SU-DHL-6 (cell line): ENCODE results near the gene NELL2.

Source experiments
- H2AFZ ChIP-seq: fragments of 200-600 bp; sonication (generic); 2 replicates; pipeline ENCODE4 v1.6.1; 2014; ENCODE audit warnings: low read depth, mild to moderate bottlenecking, moderate library complexity, mixed read lengths, antibody characterized with exemption, low read length; ENCODE audit not compliant: severe bottlenecking
- H3F3A ChIP-seq: fragments of 200-600 bp; shearing (Covaris generic); 2 replicates; pipeline ENCODE4 v1.6.0; 2016; ENCODE audit warnings: antibody characterized with exemption, mild to moderate bottlenecking; ENCODE audit not compliant: insufficient read depth
- H3K27ac ChIP-seq: fragments of 200-600 bp; sonication (generic); 2 replicates; pipeline ENCODE4 v1.5.1; 2016; ENCODE audit warnings: low read depth, mild to moderate bottlenecking, low read length, moderate library complexity, mixed read lengths
- H3K27me3 ChIP-seq: fragments of 200-600 bp; sonication (generic), shearing (Covaris generic); 2 replicates; pipeline ENCODE4 v1.6.0; 2014; ENCODE audit warnings: mild to moderate bottlenecking, low read length
- H3K36me3 ChIP-seq: fragments of 200-600 bp; sonication (generic); 2 replicates; pipeline ENCODE4 v1.6.1; 2014; ENCODE audit warnings: mild to moderate bottlenecking, low read length, mixed read lengths
- H3K4me2 ChIP-seq: fragments of 300-600, 200-600 bp; shearing (Covaris generic), sonication (generic); 2 replicates; pipeline ENCODE4 v1.6.0; 2014; ENCODE audit warnings: low read length, low read depth, mild to moderate bottlenecking; ENCODE audit not compliant: poor library complexity, severe bottlenecking
- H3K4me3 ChIP-seq: fragments of 200-600 bp; sonication (generic); 2 replicates; pipeline ENCODE4 v1.5.1; 2014; ENCODE audit warnings: antibody characterized with exemption, low read length, mild to moderate bottlenecking, mixed read lengths; ENCODE audit not compliant: insufficient read depth, poor library complexity, severe bottlenecking
- H3K79me2 ChIP-seq: fragments of 200-600 bp; sonication (generic); 2 replicates; pipeline ENCODE4 v1.6.1; 2014; ENCODE audit warnings: mild to moderate bottlenecking, low read length, moderate library complexity; ENCODE audit not compliant: insufficient read depth
- H3K9ac ChIP-seq: fragments of 200-600 bp; sonication (generic); 2 replicates; pipeline ENCODE4 v1.7.0; 2014; ENCODE audit warnings: mild to moderate bottlenecking, low read length
- H3K9me2 ChIP-seq: fragments of 200-600 bp; sonication (generic); replicated peaks from 2 replicates; pipeline ENCODE4 v1.6.1; 2014; ENCODE audit warnings: low read length; ENCODE audit not compliant: insufficient read depth
- H3K9me3 ChIP-seq: fragments of 200-600 bp; sonication (generic); 2 replicates; pipeline ENCODE4 v1.6.1; 2014; ENCODE audit warnings: low read length, mixed read lengths; ENCODE audit not compliant: insufficient read depth
- H4K20me1 ChIP-seq: fragments of 200-600 bp; sonication (generic); 2 replicates; pipeline ENCODE4 v1.6.1; 2014; ENCODE audit warnings: low read depth, mild to moderate bottlenecking, antibody characterized with exemption, low read length, moderate library complexity, mixed read lengths
- CTCF ChIP-seq: fragments of 200-600 bp; sonication (generic); IDR thresholded peaks from one replicate; pipeline ENCODE4 v1.5.1; 2017; ENCODE audit warnings: antibody characterized with exemption, mild to moderate bottlenecking, low read length, moderate library complexity; ENCODE audit not compliant: insufficient read depth, poor library complexity, severe bottlenecking
- EZH2phosphoT487 ChIP-seq: fragments of 200-600 bp; sonication (generic), shearing (Covaris generic); conservative IDR thresholded peaks from 2 replicates; pipeline ENCODE4 v1.6.1; 2018; ENCODE audit warnings: mild to moderate bottlenecking, antibody characterized with exemption, low read length, moderate library complexity, mixed read lengths

The NELL2 gene

GRCh38 chr12:44697511-44697910 is 178.6 kb downstream of the NELL2 start:
- Histone ChIP-seq H3K4me2 (no peak overlapping the region), H3F3A (no peaks in the 10 kb centered on the region), H4K20me1 (no peaks in the 10 kb centered on the region), H3K9ac (no peak overlapping the region), H3K27me3 (no peaks in the 10 kb centered on the region), H3K9me2 (no peaks in the 10 kb centered on the region), H3K4me3 (no peak overlapping the region), H2AFZ (no peak overlapping the region), H3K36me3 (peaks cover 11% of the 10 kb centered on the region), H3K27ac (no peak overlapping the region), H3K9me3 (no peaks in the 10 kb centered on the region), H3K79me2 (no peaks in the 10 kb centered on the region)
- TF ChIP-seq CTCF (no peak), EZH2phosphoT487 (no peak)

DNA sequence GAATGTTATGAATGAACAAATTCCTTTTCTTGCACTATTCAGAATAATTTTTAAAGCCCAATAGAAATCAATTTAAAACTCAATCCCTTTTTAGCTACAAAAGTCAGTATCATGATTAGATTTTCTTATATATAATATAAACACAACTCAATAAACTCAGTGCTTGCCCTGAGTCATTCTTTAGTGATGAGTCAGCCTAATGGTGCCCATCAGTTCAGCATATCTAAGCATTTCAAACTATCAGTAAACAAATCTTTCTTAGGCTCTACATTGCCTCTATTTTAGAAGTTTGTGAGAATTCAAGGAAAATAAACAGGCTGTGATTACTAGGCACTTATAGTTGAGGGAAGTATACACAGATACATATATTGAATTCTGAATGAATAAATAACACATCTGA is 179.6 kb downstream of the NELL2 start:
- no peak for TF ChIP-seq EZH2phosphoT487
- TF ChIP-seq CTCF = no peak
- Histone ChIP-seq H3K27me3 (no peaks in the 10 kb centered on the region), H3K36me3 (peaks cover 6% of the 10 kb centered on the region)

GRCh38 chr12:44694017-44694416 is 182.1 kb downstream of the NELL2 start:
- Histone ChIP-seq H3K36me3 (peaks cover 9% of the 10 kb centered on the region), H3F3A (no peaks in the 10 kb centered on the region), H3K79me2 (no peaks in the 10 kb centered on the region), H3K9me3 (no peaks in the 10 kb centered on the region), H3K4me2 (no peak overlapping the region), H3K9ac (no peak overlapping the region), H3K9me2 (no peaks in the 10 kb centered on the region), H4K20me1 (no peaks in the 10 kb centered on the region), H3K4me3 (no peak overlapping the region), H3K27ac (no peak overlapping the region), H3K27me3 (no peaks in the 10 kb centered on the region), H2AFZ (no peak overlapping the region)
- TF ChIP-seq EZH2phosphoT487 = no peak
- TF ChIP-seq CTCF = no peak

More for the DNA sequence above, 179.6 kb downstream of the NELL2 start:
- no peaks in the 10 kb centered on the region for H3F3A ChIP-seq
- H3K9me2 ChIP-seq = no peaks in the 10 kb centered on the region
- no peak overlapping the region for H2AFZ ChIP-seq
- H3K4me3 ChIP-seq = no peak overlapping the region
- no peak overlapping the region for H3K4me2 ChIP-seq
- no peaks in the 10 kb centered on the region for H4K20me1 ChIP-seq
- no peak overlapping the region for H3K27ac ChIP-seq
- no peak overlapping the region for H3K9ac ChIP-seq
- no peaks in the 10 kb centered on the region for H3K9me3 ChIP-seq
- H3K79me2 ChIP-seq = no peaks in the 10 kb centered on the region
